ENCODE data around the gene RAD18.

Gene RAD18

DNA sequence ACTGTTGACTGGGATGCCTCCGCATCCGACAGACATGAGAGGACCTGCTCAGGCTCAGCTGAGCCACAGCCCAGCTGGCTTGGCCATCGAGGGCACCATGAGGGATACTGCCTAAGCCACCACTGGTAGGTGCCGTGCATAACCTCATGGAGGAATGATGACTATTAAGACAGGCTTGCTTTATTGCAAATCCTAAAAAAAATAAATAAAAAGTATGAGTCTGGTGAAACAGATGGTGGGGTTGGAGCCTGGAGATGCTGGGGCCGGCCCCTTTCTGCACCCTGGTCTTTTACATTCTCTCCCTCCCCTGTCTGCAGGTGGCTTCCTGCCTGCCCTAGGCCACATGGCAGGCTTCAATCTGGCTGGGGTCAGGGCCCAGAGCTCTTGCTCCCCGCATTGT is 24.0 kb upstream of the RAD18 start:
- H3K36me3 ChIP-seq (ENCODE audit: insufficient read depth, low read length): no peaks in the 10 kb centered on the region
- H2AFZ ChIP-seq (ENCODE audit: low read length): no peak overlapping the region
- no peak overlapping the region for H3K9ac ChIP-seq (ENCODE audit: low read length)
- no peaks in the 10 kb centered on the region for H4K20me1 ChIP-seq (ENCODE audit: insufficient read depth, low read length)
- no peak overlapping the region for H3K4me3 ChIP-seq (ENCODE audit: low read depth, low read length, poor library complexity, severe bottlenecking)
- H3K9me2 ChIP-seq (ENCODE audit: low read depth, low read length): no peaks in the 10 kb centered on the region
- H3K27ac ChIP-seq (ENCODE audit: low read depth, low read length, poor library complexity, severe bottlenecking): no peak overlapping the region
- H3K79me2 ChIP-seq (ENCODE audit: insufficient read depth, low read length): no peaks in the 10 kb centered on the region
- H3F3A ChIP-seq (ENCODE audit: insufficient read depth, low read length): no peaks in the 10 kb centered on the region
- no peaks in the 10 kb centered on the region for H3K27me3 ChIP-seq (ENCODE audit: insufficient read depth, low read length)
- H3K4me2 ChIP-seq (ENCODE audit: low read length): no peak overlapping the region
- H3K4me1 ChIP-seq (ENCODE audit: insufficient read depth, low read length, severe bottlenecking): no peaks in the 10 kb centered on the region
- no peak for TF ChIP-seq EZH2 (IDR thresholded peaks at IDR 0.05; ENCODE audit: borderline replicate concordance, low read length)
- TF ChIP-seq, protein P1, sequence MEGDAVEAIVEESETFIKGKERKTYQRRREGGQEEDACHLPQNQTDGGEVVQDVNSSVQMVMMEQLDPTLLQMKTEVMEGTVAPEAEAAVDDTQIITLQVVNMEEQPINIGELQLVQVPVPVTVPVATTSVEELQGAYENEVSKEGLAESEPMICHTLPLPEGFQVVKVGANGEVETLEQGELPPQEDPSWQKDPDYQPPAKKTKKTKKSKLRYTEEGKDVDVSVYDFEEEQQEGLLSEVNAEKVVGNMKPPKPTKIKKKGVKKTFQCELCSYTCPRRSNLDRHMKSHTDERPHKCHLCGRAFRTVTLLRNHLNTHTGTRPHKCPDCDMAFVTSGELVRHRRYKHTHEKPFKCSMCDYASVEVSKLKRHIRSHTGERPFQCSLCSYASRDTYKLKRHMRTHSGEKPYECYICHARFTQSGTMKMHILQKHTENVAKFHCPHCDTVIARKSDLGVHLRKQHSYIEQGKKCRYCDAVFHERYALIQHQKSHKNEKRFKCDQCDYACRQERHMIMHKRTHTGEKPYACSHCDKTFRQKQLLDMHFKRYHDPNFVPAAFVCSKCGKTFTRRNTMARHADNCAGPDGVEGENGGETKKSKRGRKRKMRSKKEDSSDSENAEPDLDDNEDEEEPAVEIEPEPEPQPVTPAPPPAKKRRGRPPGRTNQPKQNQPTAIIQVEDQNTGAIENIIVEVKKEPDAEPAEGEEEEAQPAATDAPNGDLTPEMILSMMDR (IDR thresholded peaks at IDR 0.05; ENCODE audit: low read length): no peak
- no peaks in the 10 kb centered on the region for H3K9me3 ChIP-seq (ENCODE audit: low read length)

DNA sequence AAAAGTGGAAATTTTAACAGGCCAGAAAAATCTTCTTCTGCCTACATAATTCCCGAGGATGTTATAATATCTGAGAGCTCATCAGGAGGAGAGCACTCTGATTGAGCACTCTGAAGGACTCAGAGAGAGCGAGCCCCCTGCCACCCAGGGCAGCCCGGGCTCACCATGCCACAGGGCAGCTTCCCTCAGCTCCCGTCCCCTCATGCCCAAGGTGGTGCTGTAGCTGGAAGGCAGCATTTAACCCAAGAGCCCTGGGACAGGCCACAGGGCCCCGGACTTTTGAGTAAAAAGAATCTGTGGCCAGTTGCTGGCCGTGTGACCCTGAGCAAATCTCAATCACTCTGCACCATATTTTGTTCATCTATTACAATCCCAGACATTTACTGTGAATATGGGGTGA is 23.5 kb upstream of the RAD18 start:
- no peak overlapping the region for H2AFZ ChIP-seq (ENCODE audit: low read length)
- no peaks in the 10 kb centered on the region for H3K36me3 ChIP-seq (ENCODE audit: insufficient read depth, low read length)
- H3K4me1 ChIP-seq (ENCODE audit: insufficient read depth, low read length, severe bottlenecking): no peaks in the 10 kb centered on the region
- no peak overlapping the region for H3K4me2 ChIP-seq (ENCODE audit: low read length)
- no peaks in the 10 kb centered on the region for H4K20me1 ChIP-seq (ENCODE audit: insufficient read depth, low read length)
- no peak for TF ChIP-seq EZH2 (IDR thresholded peaks at IDR 0.05; ENCODE audit: borderline replicate concordance, low read length)
- TF ChIP-seq, protein P1 (IDR thresholded peaks at IDR 0.05; ENCODE audit: low read length): no peak
- H3F3A ChIP-seq (ENCODE audit: insufficient read depth, low read length): no peaks in the 10 kb centered on the region
- H3K9ac ChIP-seq (ENCODE audit: low read length): no peak overlapping the region
- H3K9me2 ChIP-seq (ENCODE audit: low read depth, low read length): no peaks in the 10 kb centered on the region
- H3K9me3 ChIP-seq (ENCODE audit: low read length): no peaks in the 10 kb centered on the region
- no peaks in the 10 kb centered on the region for H3K27me3 ChIP-seq (ENCODE audit: insufficient read depth, low read length)
- H3K27ac ChIP-seq (ENCODE audit: low read depth, low read length, poor library complexity, severe bottlenecking): no peak overlapping the region
- H3K4me3 ChIP-seq (ENCODE audit: low read depth, low read length, poor library complexity, severe bottlenecking): no peak overlapping the region
- H3K79me2 ChIP-seq (ENCODE audit: insufficient read depth, low read length): no peaks in the 10 kb centered on the region

DNA sequence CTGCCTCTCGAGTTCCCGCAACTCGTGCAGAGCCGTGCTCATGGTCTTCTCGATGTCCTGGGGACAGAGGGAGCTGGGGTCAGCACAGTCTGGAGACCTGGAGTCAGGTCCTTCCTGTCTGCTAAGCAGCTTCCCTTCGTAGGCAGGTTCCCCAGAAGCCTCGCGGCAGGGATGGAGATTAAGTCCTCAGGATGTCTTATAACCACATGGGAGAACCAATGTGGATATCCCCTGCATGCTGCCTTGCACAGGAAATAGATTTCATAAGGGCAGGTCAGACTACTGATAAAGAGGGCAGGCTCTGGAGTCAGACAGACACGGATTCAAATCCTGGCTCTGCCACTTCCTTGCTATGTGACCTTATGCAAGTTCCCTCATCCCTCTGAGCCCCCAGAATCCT is 22.6 kb upstream of the RAD18 start:
- Histone ChIP-seq H3K36me3 (ENCODE audit: insufficient read depth, low read length) (no peaks in the 10 kb centered on the region), H3K27me3 (ENCODE audit: insufficient read depth, low read length) (no peaks in the 10 kb centered on the region), H3K79me2 (ENCODE audit: insufficient read depth, low read length) (no peaks in the 10 kb centered on the region), H4K20me1 (ENCODE audit: insufficient read depth, low read length) (no peaks in the 10 kb centered on the region), H3K4me3 (ENCODE audit: low read depth, low read length, poor library complexity, severe bottlenecking) (no peak overlapping the region), H2AFZ (ENCODE audit: low read length) (no peak overlapping the region), H3K4me1 (ENCODE audit: insufficient read depth, low read length, severe bottlenecking) (no peaks in the 10 kb centered on the region), H3K4me2 (ENCODE audit: low read length) (no peak overlapping the region), H3K27ac (ENCODE audit: low read depth, low read length, poor library complexity, severe bottlenecking) (no peak overlapping the region), H3K9ac (ENCODE audit: low read length) (no peak overlapping the region), H3K9me3 (ENCODE audit: low read length) (no peaks in the 10 kb centered on the region), H3K9me2 (ENCODE audit: low read depth, low read length) (no peaks in the 10 kb centered on the region), H3F3A (ENCODE audit: insufficient read depth, low read length) (no peaks in the 10 kb centered on the region)
- no peak for TF ChIP-seq EZH2 (IDR thresholded peaks at IDR 0.05; ENCODE audit: borderline replicate concordance, low read length)

DNA sequence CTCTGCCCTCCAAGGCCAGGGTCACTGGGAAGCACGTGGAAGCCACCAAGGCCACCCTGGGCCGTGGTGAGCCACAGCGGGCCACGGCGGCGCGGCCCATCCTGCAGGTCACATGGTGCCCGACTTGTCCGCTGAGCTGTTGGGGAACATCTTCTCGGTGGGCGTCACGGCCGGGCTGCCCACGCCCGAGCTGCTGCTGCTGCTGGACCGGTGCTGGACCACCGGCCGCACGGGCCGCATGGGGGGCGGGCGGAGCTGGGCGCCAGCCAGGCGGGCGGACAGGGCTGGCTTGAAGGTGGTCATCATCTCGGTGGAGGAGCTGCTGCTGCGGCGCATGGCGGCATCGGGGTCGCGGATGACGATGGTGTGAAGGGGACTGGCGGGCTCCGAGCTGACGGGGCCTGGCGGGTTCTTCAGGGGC is 22.1 kb upstream of the RAD18 start:
- Histone ChIP-seq H3K79me2 (ENCODE audit: insufficient read depth, low read length) (no peaks in the 10 kb centered on the region), H3K27ac (ENCODE audit: low read depth, low read length, poor library complexity, severe bottlenecking) (no peak overlapping the region), H3K4me3 (ENCODE audit: low read depth, low read length, poor library complexity, severe bottlenecking) (no peak overlapping the region), H3K4me1 (ENCODE audit: insufficient read depth, low read length, severe bottlenecking) (no peaks in the 10 kb centered on the region), H2AFZ (ENCODE audit: low read length) (no peak overlapping the region), H3K27me3 (ENCODE audit: insufficient read depth, low read length) (no peaks in the 10 kb centered on the region), H3K36me3 (ENCODE audit: insufficient read depth, low read length) (no peaks in the 10 kb centered on the region), H3K9me2 (ENCODE audit: low read depth, low read length) (no peaks in the 10 kb centered on the region), H3K9ac (ENCODE audit: low read length) (no peak overlapping the region), H4K20me1 (ENCODE audit: insufficient read depth, low read length) (no peaks in the 10 kb centered on the region), H3K4me2 (ENCODE audit: low read length) (no peak overlapping the region), H3K9me3 (ENCODE audit: low read length) (no peaks in the 10 kb centered on the region), H3F3A (ENCODE audit: insufficient read depth, low read length) (no peaks in the 10 kb centered on the region)
- TF ChIP-seq EZH2 (IDR thresholded peaks at IDR 0.05; ENCODE audit: borderline replicate concordance, low read length): no peak
- TF ChIP-seq, protein P1 (IDR thresholded peaks at IDR 0.05; ENCODE audit: low read length): no peak

Data from OCI-LY1 (cell line).